HEK293T (cell line): Measurements from ENCODE around the gene VILL.

Experiments used
- BHLHE40 ChIP-seq: fragments of 450-650 bp; IDR thresholded peaks from 2 replicates; pipeline ENCODE4 v1.6.1; 2016; ENCODE audit warnings: mild to moderate bottlenecking, moderate library complexity, borderline replicate concordance
- ELF4 ChIP-seq: fragments of 450-650 bp; IDR thresholded peaks from 2 replicates; pipeline ENCODE4 v1.6.1; 2017; ENCODE audit warnings: antibody characterized with exemption

GRCh38 chr3:37971467-37971866 lies 19.1 kb upstream of the VILL start:
- no peak for TF ChIP-seq ELF4
- no peak for TF ChIP-seq BHLHE40
